ACHN (cell line): ENCODE data around the gene RGS9.

Experiments
- DNase-seq: peaks from one replicate; pipeline ENCODE4 v3.0.0-alpha.2; 2015
- in situ Hi-C: cut with HindIII; loops from 2 replicates; pipeline ENCODE4 v1.10.0; 2017; ENCODE audit warnings: low sequenced_read_pairs, low pct_ligation_motif_present, low pct_unique_long_range_greater_than_20kb

The RGS9 gene

GRCh38 chr17:65227637-65228036 lies 90.5 kb downstream of the RGS9 start:
- no peak for DNase-seq
- in situ Hi-C loops = no loop called here

- DNase-seq = no peak
- in situ Hi-C loops = no loop called here
Observed at GRCh38 chr17:65228287-65228686, 91.1 kb downstream of the RGS9 start.

GRCh38 chr17:65228734-65229620 lies 91.8 kb downstream of the RGS9 start:
- in situ Hi-C loops = no loop called here
- DNase-seq = no peak

- no peak for DNase-seq
- in situ Hi-C loops = no loop called here
Observed at GRCh38 chr17:65229621-65229995, 92.4 kb downstream of the RGS9 start.

GRCh38 chr17:65230040-65230439 lies 92.9 kb downstream of the RGS9 start:
- no peak for DNase-seq
- in situ Hi-C loops = no loop called here

- in situ Hi-C loops = no loop called here
- peak; percentile 9 for DNase-seq
Observed at GRCh38 chr17:65231086-65231485, 93.9 kb downstream of the RGS9 start.

GRCh38 chr17:65231662-65232335 lies 94.6 kb downstream of the RGS9 start:
- in situ Hi-C loops = no loop called here

GRCh38 chr17:65235284-65235683 lies 98.1 kb downstream of the RGS9 start:
- DNase-seq = no peak
- in situ Hi-C loops = no loop called here

More at GRCh38 chr17:65231662-65232335, 94.6 kb downstream of the RGS9 start:
- peak; percentile 87 for DNase-seq

GRCh38 chr17:65236321-65236720 lies 99.2 kb downstream of the RGS9 start:
- in situ Hi-C loops = no loop called here
- DNase-seq = no peak

- in situ Hi-C loops = no loop called here
- DNase-seq = no peak
Observed at GRCh38 chr17:65243838-65244625, 106.9 kb downstream of the RGS9 start.

- DNase-seq = no peak
- in situ Hi-C loops = no loop called here
Observed at GRCh38 chr17:65246252-65246651, 109.1 kb downstream of the RGS9 start.

- in situ Hi-C loops = no loop called here
- no peak for DNase-seq
Observed at GRCh38 chr17:65249774-65250173, 112.6 kb downstream of the RGS9 start.

GRCh38 chr17:65254166-65254565 lies 117.0 kb downstream of the RGS9 start:
- in situ Hi-C loops = no loop called here
- peak; percentile 25 for DNase-seq

GRCh38 chr17:65259281-65259680 lies 122.1 kb downstream of the RGS9 start:
- DNase-seq = no peak
- in situ Hi-C loops = no loop called here

- no peak for DNase-seq
- in situ Hi-C loops = no loop called here
Observed at GRCh38 chr17:65259696-65260485, 122.7 kb downstream of the RGS9 start.

GRCh38 chr17:65260626-65261025 lies 123.5 kb downstream of the RGS9 start:
- no peak for DNase-seq
- in situ Hi-C loops = no loop called here

GRCh38 chr17:65261152-65261551 lies 124.0 kb downstream of the RGS9 start:
- DNase-seq = no peak
- in situ Hi-C loops = no loop called here
